Spleen (tissue), 7 donors: ENCODE results near the gene TTC23.

Source experiments
- POLR2A ChIP-seq, 3 donors: fragments of 450-650 bp; IDR thresholded peaks; one replicate each; pipeline ENCODE4 v1.5.1; 2017; ENCODE audit warnings: antibody characterized with exemption in 3 of 3, mild to moderate bottlenecking in 1 of 3
- POLR2AphosphoS5 ChIP-seq, 3 donors: sonication (generic); formaldehyde crosslinking; IDR thresholded peaks; one replicate each; pipeline ENCODE4 v1.5.1; 2017; ENCODE audit warnings: antibody characterized with exemption in 3 of 3
- TF ChIP-seq, protein P1 (sequence below), 11 experiments: fragments of 200-600 bp in 7 of 11; fragments of 450-650 bp in 4 of 11; sonication (generic) in 4 of 11; IDR thresholded peaks in 8 of 11; conservative IDR thresholded peaks in 3 of 11; 1 replicate in 7 of 11; 2 replicates in 4 of 11; pipeline versions ENCODE4 v1.4.0 to v1.8.0; 2016 to 2021; ENCODE audit warnings: antibody characterized with exemption in 11 of 11, inconsistent platforms in 4 of 11, mild to moderate bottlenecking in 1 of 11
- donor health status: DM: no; HTN: no; CAD: no; lungs with moderate emphysema.
- donor health status: DM: no; HTN: no; CAD: no.
- donor health status: DM: no; HTN: no; CAD: no.

GRCh38 chr15:99096894-99097426 is 152.4 kb downstream of the TTC23 start:
- TF ChIP-seq, protein P1, sequence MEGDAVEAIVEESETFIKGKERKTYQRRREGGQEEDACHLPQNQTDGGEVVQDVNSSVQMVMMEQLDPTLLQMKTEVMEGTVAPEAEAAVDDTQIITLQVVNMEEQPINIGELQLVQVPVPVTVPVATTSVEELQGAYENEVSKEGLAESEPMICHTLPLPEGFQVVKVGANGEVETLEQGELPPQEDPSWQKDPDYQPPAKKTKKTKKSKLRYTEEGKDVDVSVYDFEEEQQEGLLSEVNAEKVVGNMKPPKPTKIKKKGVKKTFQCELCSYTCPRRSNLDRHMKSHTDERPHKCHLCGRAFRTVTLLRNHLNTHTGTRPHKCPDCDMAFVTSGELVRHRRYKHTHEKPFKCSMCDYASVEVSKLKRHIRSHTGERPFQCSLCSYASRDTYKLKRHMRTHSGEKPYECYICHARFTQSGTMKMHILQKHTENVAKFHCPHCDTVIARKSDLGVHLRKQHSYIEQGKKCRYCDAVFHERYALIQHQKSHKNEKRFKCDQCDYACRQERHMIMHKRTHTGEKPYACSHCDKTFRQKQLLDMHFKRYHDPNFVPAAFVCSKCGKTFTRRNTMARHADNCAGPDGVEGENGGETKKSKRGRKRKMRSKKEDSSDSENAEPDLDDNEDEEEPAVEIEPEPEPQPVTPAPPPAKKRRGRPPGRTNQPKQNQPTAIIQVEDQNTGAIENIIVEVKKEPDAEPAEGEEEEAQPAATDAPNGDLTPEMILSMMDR (IDR thresholded peaks at IDR 0.05 in 8 of 11, conservative IDR thresholded peaks at IDR 0.05 in 3 of 11) = no peak
- no peak for TF ChIP-seq POLR2A (IDR thresholded peaks at IDR 0.05)
- no peak for TF ChIP-seq POLR2AphosphoS5 (IDR thresholded peaks at IDR 0.05)
